Dermis blood vessel endothelial cell (primary cell): ENCODE data around the gene RIPK3. TPM values are rescaled to one million over a fixed set of nuclear protein-coding genes. Genes with fewer than 3 reads are reported as not detected.
"Not testable (repeated sequence)": the region's sequence is repeated elsewhere in the genome, so short reads cannot be mapped to it uniquely, and the experiment has no call there.

Source experiments
- DNase-seq: peaks from one replicate; pipeline ENCODE4 v3.0.0; 2010
- total RNA-seq: library from RNA; depleted of rRNA; stranded (reverse); fragments of >200 nt; gene quantifications from 2 replicates; pipeline ENCODE4 v1.2.3, GENCODE V29; 2014

RIPK3 gene
- total RNA-seq, result 4.7 and 5.8 TPM in 2 replicates

GRCh38 chr14:24339284-24340151 lies at the start of gene RIPK3:
Gene RIPK3, minus strand, starts transcription at chr14:24339991. Its CDS starts 165 bp downstream, at chr14:24339826.
- DNase-seq, result peak; percentile 32

- peak; percentile 63 for DNase-seq
These were observed 49.5 kb upstream of the RIPK3 start for GRCh38 chr14:24389226-24389848.

GRCh38 chr14:24388474-24389179 lies 48.8 kb upstream of the RIPK3 start:
- no peak for DNase-seq

GRCh38 chr14:24387579-24387978 lies 47.8 kb upstream of the RIPK3 start:
- DNase-seq, result not testable (repeated sequence)

GRCh38 chr14:24387009-24387345 lies 47.2 kb upstream of the RIPK3 start:
- no peak for DNase-seq

- no peak for DNase-seq
These were observed 45.7 kb upstream of the RIPK3 start for GRCh38 chr14:24385524-24385923.

- no peak for DNase-seq
These were observed 44.4 kb upstream of the RIPK3 start for GRCh38 chr14:24384169-24384568.

- no peak for DNase-seq
These were observed 42.2 kb upstream of the RIPK3 start for GRCh38 chr14:24382064-24382371.

GRCh38 chr14:24381363-24382063 lies 41.7 kb upstream of the RIPK3 start:
- DNase-seq, result no peak

- DNase-seq, result no peak
These were observed 40.3 kb upstream of the RIPK3 start for GRCh38 chr14:24379907-24380730.

GRCh38 chr14:24378981-24379906 lies 39.5 kb upstream of the RIPK3 start:
- DNase-seq, result no peak

- DNase-seq, result no peak
These were observed 38.5 kb upstream of the RIPK3 start for GRCh38 chr14:24378327-24378726.

GRCh38 chr14:24377657-24378056 lies 37.9 kb upstream of the RIPK3 start:
- no peak for DNase-seq

- DNase-seq, result no peak
These were observed 37.3 kb upstream of the RIPK3 start for GRCh38 chr14:24377126-24377525.

- DNase-seq, result no peak
These were observed 36.8 kb upstream of the RIPK3 start for GRCh38 chr14:24376448-24377070.

- DNase-seq, result peak; percentile 17
These were observed 33.1 kb upstream of the RIPK3 start for GRCh38 chr14:24372701-24373416.

GRCh38 chr14:24371605-24372004 lies 31.8 kb upstream of the RIPK3 start:
- DNase-seq, result not testable (repeated sequence)

GRCh38 chr14:24370748-24371147 lies 31.0 kb upstream of the RIPK3 start:
- DNase-seq, result no peak

GRCh38 chr14:24369907-24370687 lies 30.3 kb upstream of the RIPK3 start:
- no peak for DNase-seq
